GM21367 (cell line): Measurements from ENCODE around the gene TSKS.

Experiments used
- ATAC-seq: cut with Tn5 transposase; IDR thresholded peaks from one replicate; pipeline ENCODE4 v1.9.1; 2021; ENCODE audit not compliant: unreplicated experiment

The TSKS gene

GRCh38 chr19:49763230-49763629 is at the start of gene TSKS:
Gene TSKS, minus strand, starts transcription at chr19:49763306. Its CDS starts 59 bp downstream, at chr19:49763247.
- ATAC-seq = no peak

- no peak for ATAC-seq
These were observed 49.4 kb upstream of the TSKS start for GRCh38 chr19:49812452-49812996.

GRCh38 chr19:49811328-49811727 is 48.2 kb upstream of the TSKS start:
- no peak for ATAC-seq

GRCh38 chr19:49809941-49810389 is 46.9 kb upstream of the TSKS start:
- ATAC-seq = no peak

- ATAC-seq = no peak
These were observed 46.2 kb upstream of the TSKS start for GRCh38 chr19:49809160-49809940.

- ATAC-seq = no peak
These were observed 45.6 kb upstream of the TSKS start for GRCh38 chr19:49808711-49809159.

- ATAC-seq = no peak
These were observed 45.0 kb upstream of the TSKS start for GRCh38 chr19:49807904-49808675.

- no peak for ATAC-seq
These were observed 44.2 kb upstream of the TSKS start for GRCh38 chr19:49807058-49807903.

GRCh38 chr19:49806620-49806959 is 43.5 kb upstream of the TSKS start:
- no peak for ATAC-seq

GRCh38 chr19:49805822-49806619 is 42.9 kb upstream of the TSKS start:
- ATAC-seq = no peak

GRCh38 chr19:49803529-49803856 is 40.4 kb upstream of the TSKS start:
- ATAC-seq = no peak

GRCh38 chr19:49802836-49803528 is 39.9 kb upstream of the TSKS start:
- ATAC-seq = no peak

- no peak for ATAC-seq
These were observed 39.0 kb upstream of the TSKS start for GRCh38 chr19:49801966-49802661.

GRCh38 chr19:49801401-49801888 is 38.3 kb upstream of the TSKS start:
- no peak for ATAC-seq

GRCh38 chr19:49800771-49801170 is 37.7 kb upstream of the TSKS start:
- ATAC-seq = no peak

- ATAC-seq = no peak
These were observed 36.8 kb upstream of the TSKS start for GRCh38 chr19:49799798-49800376.

GRCh38 chr19:49799271-49799797 is 36.2 kb upstream of the TSKS start:
- no peak for ATAC-seq

- ATAC-seq = no peak
These were observed 35.5 kb upstream of the TSKS start for GRCh38 chr19:49798574-49798973.
